SK-N-MC (cell line): ENCODE data around the gene LOXL4.

Experiments
- DNase-seq: peaks from one replicate; pipeline ENCODE4 v3.0.0-alpha.2; 2011; ENCODE audit warnings: low read depth, low spot score
- H3K27ac ChIP-seq: fragments of 200-600 bp; sonication (generic); 2 replicates; pipeline ENCODE4 v1.5.1; 2016; ENCODE audit warnings: mixed run types
- H3K36me3 ChIP-seq: fragments of 200-600 bp; sonication (generic); 2 replicates; pipeline ENCODE4 v1.6.1; 2017; ENCODE audit warnings: antibody characterized with exemption, low read length, mixed read lengths; ENCODE audit not compliant: insufficient read depth
- H3K4me3 ChIP-seq: fragments of 200-600 bp; sonication (generic); 2 replicates; pipeline ENCODE4 v1.5.1; 2016
- H3K9ac ChIP-seq: fragments of 200-600 bp; sonication (generic); 2 replicates; pipeline ENCODE4 v1.8.0; 2017; ENCODE audit warnings: mixed run types, mixed read lengths; ENCODE audit not compliant: insufficient read length
- H3K9me3 ChIP-seq: fragments of 200-600 bp; sonication (generic); 2 replicates; pipeline ENCODE4 v1.6.1; 2017; ENCODE audit warnings: low read depth, mild to moderate bottlenecking, antibody characterized with exemption, low read length, moderate library complexity, mixed read lengths
- EZH2 ChIP-seq: fragments of 200-600 bp; sonication (generic); IDR thresholded peaks from one replicate; pipeline ENCODE4 v1.6.1; 2017; ENCODE audit warnings: antibody characterized with exemption
- FOXP2 ChIP-seq: optimal IDR thresholded peaks from 2 replicates; pipeline ENCODE3; 2011; ENCODE audit warnings: mild to moderate bottlenecking, moderate library complexity; ENCODE audit not compliant: insufficient read depth; ENCODE audit errors: extremely low read length, control extremely low read depth
- POLR2AphosphoS5 ChIP-seq: IDR thresholded peaks from 2 replicates; pipeline ENCODE4 v1.6.1; 2012; ENCODE audit warnings: mild to moderate bottlenecking, low read depth, low read length, borderline replicate concordance

Gene LOXL4

DNA sequence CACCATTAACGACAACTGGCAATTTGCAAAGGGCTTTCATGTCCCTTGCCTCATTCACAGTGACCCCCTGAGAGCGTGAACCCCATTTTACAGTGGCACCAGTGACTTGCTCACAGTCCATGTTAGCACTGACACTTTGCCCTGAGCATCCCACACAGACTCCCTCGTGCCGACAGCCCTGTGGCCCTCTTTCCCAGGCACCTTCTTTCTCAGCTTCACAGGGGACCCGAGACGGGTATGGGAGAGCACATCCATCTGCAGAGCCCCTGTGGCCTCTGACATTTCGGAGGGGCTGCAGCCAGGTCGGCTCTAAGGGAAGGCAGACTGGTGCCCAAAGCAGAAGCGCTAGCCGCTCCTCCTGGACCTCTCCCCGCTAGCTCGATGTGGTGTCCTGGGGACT is 10.8 kb downstream of the LOXL4 start:
- H3K36me3 ChIP-seq: no peaks in the 10 kb centered on the region
- no peak overlapping the region for H3K27ac ChIP-seq

DNA sequence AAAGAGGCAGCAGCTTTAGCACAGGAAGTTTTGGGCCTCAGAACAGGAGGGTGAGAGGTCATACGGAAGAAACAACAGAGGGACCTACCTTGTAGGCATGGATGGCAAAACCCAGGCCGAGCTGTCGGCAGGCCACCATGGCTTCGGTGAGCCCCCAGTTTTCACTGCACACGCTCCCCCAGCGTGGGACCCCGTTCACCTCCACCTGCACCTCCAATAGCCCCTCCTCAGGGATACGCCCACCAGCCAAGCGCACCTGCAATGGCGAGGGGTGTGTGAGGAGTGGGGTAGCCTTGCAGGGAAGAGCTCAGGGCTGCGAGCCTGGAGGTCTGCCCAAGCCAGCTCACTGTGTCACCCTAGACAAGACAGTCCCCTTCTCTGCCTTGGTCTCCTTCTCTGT is 11.3 kb downstream of the LOXL4 start:
- Histone ChIP-seq H3K27ac (no peak overlapping the region), H3K4me3 (no peak overlapping the region), H3K36me3 (no peaks in the 10 kb centered on the region), H3K9ac (no peak overlapping the region), H3K9me3 (no peaks in the 10 kb centered on the region)
- TF ChIP-seq EZH2 (no peak), FOXP2 (no peak), POLR2AphosphoS5 (no peak)
- DNase-seq: no peak

More for the DNA sequence above, 10.8 kb downstream of the LOXL4 start:
- no peak for DNase-seq
- H3K4me3 ChIP-seq: no peak overlapping the region
- TF ChIP-seq EZH2: no peak
- no peak for TF ChIP-seq FOXP2
- TF ChIP-seq POLR2AphosphoS5: no peak
- no peaks in the 10 kb centered on the region for H3K9me3 ChIP-seq
- no peak overlapping the region for H3K9ac ChIP-seq

DNA sequence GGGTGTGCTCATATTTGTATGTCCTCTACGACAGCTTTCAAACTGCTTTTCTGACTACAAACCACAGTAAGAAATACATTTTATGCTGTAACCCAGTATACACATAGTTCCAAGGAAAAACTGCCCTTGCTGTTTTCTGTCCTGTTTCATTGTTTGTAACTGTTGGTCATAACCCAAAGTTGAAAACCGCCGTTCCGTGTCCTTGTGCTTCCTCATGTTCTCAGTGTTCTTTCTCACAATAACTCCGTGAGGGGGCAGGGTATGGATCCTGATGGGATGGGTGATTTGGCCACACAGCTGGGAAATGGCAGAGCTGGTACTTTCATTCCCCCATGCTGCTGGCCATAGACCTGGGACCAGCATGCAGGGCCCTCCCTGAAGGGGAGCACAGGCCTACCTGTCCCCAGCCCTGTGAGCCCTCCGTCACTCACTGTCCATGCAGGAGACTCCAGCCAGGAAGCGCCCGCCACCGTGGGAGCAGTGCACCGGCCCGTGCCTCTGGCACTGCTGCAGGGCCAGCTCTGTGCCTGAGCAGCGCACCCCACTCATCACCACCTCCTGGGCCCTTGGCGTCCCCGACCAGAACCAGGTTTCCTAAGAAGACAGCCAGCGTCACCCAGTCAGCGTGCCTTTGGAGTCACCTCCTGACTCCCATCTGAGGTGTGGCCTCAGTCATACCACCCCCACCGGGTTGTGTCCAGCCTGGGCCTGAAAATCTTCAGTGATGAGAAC is 12.7 kb downstream of the LOXL4 start:
- no peak for DNase-seq
- no peaks in the 10 kb centered on the region for H3K9me3 ChIP-seq
- no peak overlapping the region for H3K9ac ChIP-seq
- H3K4me3 ChIP-seq: no peak overlapping the region
- H3K36me3 ChIP-seq: no peaks in the 10 kb centered on the region
- TF ChIP-seq POLR2AphosphoS5 (no peak), FOXP2 (no peak), EZH2 (no peak)
- H3K27ac ChIP-seq: no peak overlapping the region

DNA sequence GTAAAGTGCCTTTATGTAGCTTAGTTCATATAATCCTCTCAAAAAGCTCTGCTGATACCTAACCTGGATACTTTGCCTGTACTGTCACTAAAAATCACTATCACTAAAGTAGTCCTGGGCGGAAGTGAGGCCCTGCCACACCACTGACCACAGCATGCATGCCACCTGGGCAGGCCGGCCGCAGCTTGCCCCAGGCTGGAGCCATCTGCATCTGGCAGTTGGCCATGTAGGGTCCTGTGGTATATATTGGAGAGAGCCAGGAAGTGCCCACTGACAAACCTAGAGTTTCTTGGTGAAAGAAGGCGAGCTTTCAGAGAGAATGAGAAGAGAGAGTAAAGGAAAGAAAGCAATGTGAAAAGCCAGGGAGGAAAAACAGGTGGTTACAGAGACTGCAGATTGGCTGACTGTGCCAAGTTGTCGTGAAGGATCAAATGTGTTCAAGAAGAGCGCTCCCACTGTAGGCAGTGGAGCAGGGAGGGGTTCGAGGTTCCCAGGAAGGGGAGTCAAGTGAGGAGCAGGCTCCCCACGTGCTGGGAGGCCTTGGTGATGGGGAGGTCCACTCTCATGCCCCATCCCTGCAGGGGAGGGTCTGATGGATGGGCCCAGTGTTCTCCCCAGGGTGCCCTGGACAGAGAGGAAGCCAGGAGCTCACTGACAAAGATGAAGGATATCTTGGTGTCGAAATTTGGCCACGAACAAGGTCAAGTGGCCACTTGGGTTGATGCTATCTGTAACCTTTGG is 13.6 kb downstream of the LOXL4 start:
- no peak for DNase-seq
- Histone ChIP-seq H3K4me3 (no peak overlapping the region), H3K27ac (no peak overlapping the region), H3K36me3 (no peaks in the 10 kb centered on the region), H3K9ac (no peak overlapping the region), H3K9me3 (no peaks in the 10 kb centered on the region)
- TF ChIP-seq EZH2: no peak
- no peak for TF ChIP-seq FOXP2
- TF ChIP-seq POLR2AphosphoS5: no peak

DNA sequence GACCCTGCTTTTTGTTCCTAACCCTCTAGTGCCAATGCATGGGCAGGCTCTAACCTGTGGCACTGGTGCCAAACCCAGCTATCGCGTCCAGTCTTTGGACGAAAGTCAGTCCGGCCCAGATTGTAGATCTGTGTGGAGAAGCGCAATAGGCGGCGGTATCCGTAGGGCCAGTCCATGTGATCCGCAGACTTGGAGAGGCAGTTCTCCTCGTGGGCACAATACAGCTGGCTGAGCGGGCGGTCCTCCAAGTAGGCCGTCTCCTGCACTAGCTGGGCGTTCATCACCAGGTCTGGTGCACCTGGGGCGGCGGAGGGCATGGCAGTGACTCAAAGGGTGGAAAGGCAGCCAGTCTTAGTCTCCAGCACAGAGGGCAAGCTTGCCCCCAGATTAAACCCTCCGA is 14.5 kb downstream of the LOXL4 start:
- Histone ChIP-seq H3K4me3 (no peak overlapping the region), H3K9ac (no peak overlapping the region), H3K9me3 (no peaks in the 10 kb centered on the region), H3K27ac (no peak overlapping the region), H3K36me3 (no peaks in the 10 kb centered on the region)
- DNase-seq: no peak
- TF ChIP-seq EZH2 (no peak), FOXP2 (no peak), POLR2AphosphoS5 (no peak)

DNA sequence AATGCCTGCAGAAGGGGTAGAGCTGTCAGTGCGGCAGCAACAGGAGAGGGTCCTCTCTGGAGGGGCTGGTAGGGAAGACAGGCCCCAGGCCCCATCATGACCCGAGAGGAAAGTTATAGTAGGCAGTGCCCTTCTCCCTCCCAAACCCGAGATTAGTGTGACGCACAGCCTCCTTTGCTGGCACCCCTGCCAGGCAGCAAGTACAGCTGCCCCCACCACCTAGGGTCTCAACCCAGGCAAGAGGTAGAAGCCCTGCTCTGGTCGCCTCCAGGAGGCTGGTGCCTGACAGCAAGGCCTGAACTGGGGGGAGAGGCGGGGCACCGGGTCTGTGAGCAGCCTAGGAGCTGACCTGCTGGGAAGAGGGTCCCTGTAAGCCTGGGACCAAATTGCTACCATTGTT is 15.5 kb downstream of the LOXL4 start:
- no peak for TF ChIP-seq POLR2AphosphoS5
- TF ChIP-seq FOXP2: no peak
- no peak for TF ChIP-seq EZH2
- Histone ChIP-seq H3K9ac (no peak overlapping the region), H3K36me3 (no peaks in the 10 kb centered on the region), H3K4me3 (no peak overlapping the region), H3K9me3 (no peaks in the 10 kb centered on the region), H3K27ac (no peak overlapping the region)
- DNase-seq: no peak

DNA sequence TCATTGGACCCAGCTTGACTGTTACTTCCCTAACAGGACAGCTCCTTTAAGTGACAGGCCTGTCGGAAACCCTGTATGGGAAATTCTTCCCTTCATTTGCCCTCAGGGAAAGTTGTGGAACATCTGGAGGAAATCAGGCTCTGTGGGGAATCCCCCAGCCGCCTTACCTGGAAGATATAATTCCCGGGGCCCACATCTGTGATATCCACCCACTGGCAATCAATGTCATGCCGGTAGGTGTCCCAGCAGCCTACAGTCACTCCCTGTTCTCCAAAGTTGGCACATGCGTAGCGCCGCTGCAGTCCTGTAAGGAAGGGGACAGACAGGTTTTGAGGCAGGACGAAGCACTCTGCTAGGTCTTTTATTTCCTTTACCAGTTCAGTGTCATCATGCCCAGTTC is 16.6 kb downstream of the LOXL4 start:
- no peak for DNase-seq
- no peak overlapping the region for H3K27ac ChIP-seq
- no peak overlapping the region for H3K4me3 ChIP-seq
- no peaks in the 10 kb centered on the region for H3K9me3 ChIP-seq
- TF ChIP-seq POLR2AphosphoS5: no peak
- TF ChIP-seq FOXP2: no peak
- no peak for TF ChIP-seq EZH2
- no peaks in the 10 kb centered on the region for H3K36me3 ChIP-seq
- no peak overlapping the region for H3K9ac ChIP-seq

DNA sequence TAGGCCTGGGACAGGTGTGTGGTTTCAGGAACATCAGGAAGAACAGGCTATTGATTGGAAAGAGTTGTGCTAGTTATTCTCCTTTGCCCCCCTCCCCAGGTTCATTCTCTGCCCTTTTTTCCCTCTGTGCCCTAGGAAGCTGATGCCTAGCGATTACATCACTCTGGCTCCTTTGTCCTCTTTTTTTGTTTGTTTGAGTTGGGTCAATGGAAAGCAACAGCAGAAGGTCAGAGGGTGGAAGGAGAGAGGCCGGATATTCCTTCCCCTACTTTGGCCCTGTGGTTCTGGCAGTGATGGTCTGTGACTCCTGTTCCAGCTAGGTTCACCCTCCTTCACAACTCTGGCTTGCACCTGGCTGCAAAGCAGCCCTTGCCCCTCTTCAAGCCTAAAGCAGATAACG is 18.9 kb downstream of the LOXL4 start:
- no peak overlapping the region for H3K27ac ChIP-seq
- TF ChIP-seq POLR2AphosphoS5: no peak
- TF ChIP-seq EZH2: no peak
- no peak for TF ChIP-seq FOXP2
- no peaks in the 10 kb centered on the region for H3K9me3 ChIP-seq
- no peaks in the 10 kb centered on the region; the same call in 1 of the 2 replicates for H3K36me3 ChIP-seq
- no peak overlapping the region for H3K9ac ChIP-seq
- DNase-seq: no peak
- H3K4me3 ChIP-seq: no peak overlapping the region

DNA sequence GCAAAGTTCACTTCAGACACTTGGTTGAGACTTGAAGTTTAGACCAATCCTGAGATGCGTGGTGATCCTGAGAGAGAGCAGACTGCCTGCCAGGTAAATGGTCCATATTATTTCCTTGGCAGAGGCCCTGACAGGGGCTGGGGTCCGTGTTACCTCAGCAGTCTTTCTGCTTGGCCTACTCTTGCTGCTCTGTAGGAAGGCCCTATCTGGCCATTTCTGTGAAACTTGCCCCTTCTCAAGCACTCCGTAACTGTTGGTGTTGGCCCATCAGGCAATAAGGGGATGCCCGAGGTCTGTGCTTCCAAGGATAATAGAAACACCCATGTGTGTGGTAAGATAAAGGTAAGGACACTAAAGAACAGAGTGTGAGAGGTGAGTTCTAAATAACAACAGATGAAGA is 20.0 kb downstream of the LOXL4 start:
- Histone ChIP-seq H3K9ac (no peak overlapping the region), H3K4me3 (no peak overlapping the region), H3K36me3 (no peaks in the 10 kb centered on the region; the same call in 1 of the 2 replicates), H3K27ac (no peak overlapping the region), H3K9me3 (no peaks in the 10 kb centered on the region)
- no peak for TF ChIP-seq POLR2AphosphoS5
- TF ChIP-seq EZH2: no peak
- TF ChIP-seq FOXP2: no peak
- DNase-seq: no peak
